K562 (cell line): ENCODE data around the gene SLC9A3. TPM values are rescaled to one million over a fixed set of nuclear protein-coding genes. Genes with fewer than 3 reads are reported as not detected.

Experiments
- BHLHE40 ChIP-seq: IDR thresholded peaks from 2 replicates; pipeline ENCODE4 v1.6.1; 2011; ENCODE audit warnings: low read length, improper control_type of control experiment
- CEBPG ChIP-seq, 3 experiments: fragments of 200-800 bp in 1 of 3; sonication (Bioruptor generic) in 1 of 3; sonication (generic) in 1 of 3; formaldehyde crosslinking in 1 of 3; IDR thresholded peaks in 2 of 3; conservative IDR thresholded peaks in 1 of 3; 2 replicates each; pipeline versions ENCODE4 v1.6.1 to v1.8.0; 2016 to 2022; ENCODE audit warnings: missing compliant biosample characterization in 2 of 3, missing genetic modification characterization in 2 of 3, mild to moderate bottlenecking in 1 of 3, missing genetic modification reagents in 1 of 3
- ETV5 ChIP-seq: sonication (generic); formaldehyde crosslinking; IDR thresholded peaks from 2 replicates; pipeline ENCODE4 v1.4.0; 2020; ENCODE audit warnings: low read depth, mild to moderate bottlenecking, missing genetic modification reagents
- SIX5 ChIP-seq, 2 experiments: IDR thresholded peaks; 2 replicates each; pipeline ENCODE4 v1.6.1; 2011; ENCODE audit warnings: low read length in 2 of 2, borderline replicate concordance in 1 of 2, low read depth in 1 of 2, mild to moderate bottlenecking in 1 of 2, moderate library complexity in 1 of 2; ENCODE audit not compliant: insufficient read depth in 1 of 2
- polyA plus RNA-seq, 8 experiments: library from polyadenylated mRNA; depleted of rRNA in 4 of 8; stranded (reverse) in 5 of 8; unstranded in 3 of 8; fragments of >200 nt; fragmentation: Nextera tagmentation in 2 of 8; fragmentation: Illumina TruSeq in 1 of 8; extraction: Ambion mirVana in 2 of 8; extraction: Trizol in 1 of 8; gene quantifications; 2 replicates each; pipeline versions ENCODE4 v1.2.1 to v1.2.3, GENCODE V29; 2011 to 2014; ENCODE audit warnings: inconsistent platforms in 1 of 8, missing spikeins in 1 of 8
- total RNA-seq, 7 experiments: library from RNA; depleted of rRNA in 6 of 7; stranded (reverse); fragments of >200 nt in 6 of 7; fragmentation: Illumina TruSeq in 2 of 7; extraction: Trizol in 2 of 7; gene quantifications; 2 replicates each; pipeline versions ENCODE4 v1.2.1 to v1.2.3, GENCODE V29; 2011 to 2021; ENCODE audit warnings: low replicate concordance in 1 of 7
- TF ChIP-seq, protein P1 (sequence below): fragments of 450-650 bp; IDR thresholded peaks from 2 replicates; pipeline ENCODE4 v1.6.1; 2016; ENCODE audit warnings: mild to moderate bottlenecking, moderate library complexity
- TF ChIP-seq, protein P2 (sequence below): sonication (generic); formaldehyde crosslinking; IDR thresholded peaks from 2 replicates; pipeline ENCODE4 v1.9.0; 2022; ENCODE audit warnings: mild to moderate bottlenecking, missing genetic modification reagents

Gene SLC9A3
- total and polyA plus RNA-seq, 9 of the 15 experiments (the other 6 are each of a cell fraction or from before 2014, with no cell fraction given) = 1.5 to 5.8 (median 3.7) TPM; not detected in 2

DNA sequence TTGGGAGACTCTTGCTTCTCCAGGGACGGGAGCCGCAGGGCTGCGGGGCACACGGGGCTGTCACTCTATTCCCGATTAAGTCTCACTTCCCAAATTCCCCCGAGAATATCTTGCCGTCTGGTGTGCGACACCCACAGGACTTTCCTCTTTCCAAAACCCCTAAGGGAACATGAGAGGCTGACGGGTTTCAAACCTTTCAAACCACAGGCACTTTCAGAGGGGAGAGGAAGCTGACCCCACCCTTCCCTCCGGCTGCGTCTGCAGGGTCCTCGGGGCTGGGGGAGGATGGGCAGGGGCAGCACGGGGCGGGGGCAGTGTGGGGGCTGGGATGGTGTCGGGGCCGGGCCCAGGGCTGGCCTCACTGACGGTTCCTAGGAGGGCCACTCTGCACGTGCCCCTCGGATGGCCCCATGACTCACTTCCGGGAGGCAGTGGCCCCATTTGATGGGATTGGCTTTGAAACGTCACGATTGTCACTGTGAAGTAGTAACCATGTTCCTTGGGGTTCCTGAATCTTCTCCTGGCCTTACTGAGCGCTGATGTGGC lies 38.2 kb downstream of the SLC9A3 start (continued):
- TF ChIP-seq, protein P1, sequence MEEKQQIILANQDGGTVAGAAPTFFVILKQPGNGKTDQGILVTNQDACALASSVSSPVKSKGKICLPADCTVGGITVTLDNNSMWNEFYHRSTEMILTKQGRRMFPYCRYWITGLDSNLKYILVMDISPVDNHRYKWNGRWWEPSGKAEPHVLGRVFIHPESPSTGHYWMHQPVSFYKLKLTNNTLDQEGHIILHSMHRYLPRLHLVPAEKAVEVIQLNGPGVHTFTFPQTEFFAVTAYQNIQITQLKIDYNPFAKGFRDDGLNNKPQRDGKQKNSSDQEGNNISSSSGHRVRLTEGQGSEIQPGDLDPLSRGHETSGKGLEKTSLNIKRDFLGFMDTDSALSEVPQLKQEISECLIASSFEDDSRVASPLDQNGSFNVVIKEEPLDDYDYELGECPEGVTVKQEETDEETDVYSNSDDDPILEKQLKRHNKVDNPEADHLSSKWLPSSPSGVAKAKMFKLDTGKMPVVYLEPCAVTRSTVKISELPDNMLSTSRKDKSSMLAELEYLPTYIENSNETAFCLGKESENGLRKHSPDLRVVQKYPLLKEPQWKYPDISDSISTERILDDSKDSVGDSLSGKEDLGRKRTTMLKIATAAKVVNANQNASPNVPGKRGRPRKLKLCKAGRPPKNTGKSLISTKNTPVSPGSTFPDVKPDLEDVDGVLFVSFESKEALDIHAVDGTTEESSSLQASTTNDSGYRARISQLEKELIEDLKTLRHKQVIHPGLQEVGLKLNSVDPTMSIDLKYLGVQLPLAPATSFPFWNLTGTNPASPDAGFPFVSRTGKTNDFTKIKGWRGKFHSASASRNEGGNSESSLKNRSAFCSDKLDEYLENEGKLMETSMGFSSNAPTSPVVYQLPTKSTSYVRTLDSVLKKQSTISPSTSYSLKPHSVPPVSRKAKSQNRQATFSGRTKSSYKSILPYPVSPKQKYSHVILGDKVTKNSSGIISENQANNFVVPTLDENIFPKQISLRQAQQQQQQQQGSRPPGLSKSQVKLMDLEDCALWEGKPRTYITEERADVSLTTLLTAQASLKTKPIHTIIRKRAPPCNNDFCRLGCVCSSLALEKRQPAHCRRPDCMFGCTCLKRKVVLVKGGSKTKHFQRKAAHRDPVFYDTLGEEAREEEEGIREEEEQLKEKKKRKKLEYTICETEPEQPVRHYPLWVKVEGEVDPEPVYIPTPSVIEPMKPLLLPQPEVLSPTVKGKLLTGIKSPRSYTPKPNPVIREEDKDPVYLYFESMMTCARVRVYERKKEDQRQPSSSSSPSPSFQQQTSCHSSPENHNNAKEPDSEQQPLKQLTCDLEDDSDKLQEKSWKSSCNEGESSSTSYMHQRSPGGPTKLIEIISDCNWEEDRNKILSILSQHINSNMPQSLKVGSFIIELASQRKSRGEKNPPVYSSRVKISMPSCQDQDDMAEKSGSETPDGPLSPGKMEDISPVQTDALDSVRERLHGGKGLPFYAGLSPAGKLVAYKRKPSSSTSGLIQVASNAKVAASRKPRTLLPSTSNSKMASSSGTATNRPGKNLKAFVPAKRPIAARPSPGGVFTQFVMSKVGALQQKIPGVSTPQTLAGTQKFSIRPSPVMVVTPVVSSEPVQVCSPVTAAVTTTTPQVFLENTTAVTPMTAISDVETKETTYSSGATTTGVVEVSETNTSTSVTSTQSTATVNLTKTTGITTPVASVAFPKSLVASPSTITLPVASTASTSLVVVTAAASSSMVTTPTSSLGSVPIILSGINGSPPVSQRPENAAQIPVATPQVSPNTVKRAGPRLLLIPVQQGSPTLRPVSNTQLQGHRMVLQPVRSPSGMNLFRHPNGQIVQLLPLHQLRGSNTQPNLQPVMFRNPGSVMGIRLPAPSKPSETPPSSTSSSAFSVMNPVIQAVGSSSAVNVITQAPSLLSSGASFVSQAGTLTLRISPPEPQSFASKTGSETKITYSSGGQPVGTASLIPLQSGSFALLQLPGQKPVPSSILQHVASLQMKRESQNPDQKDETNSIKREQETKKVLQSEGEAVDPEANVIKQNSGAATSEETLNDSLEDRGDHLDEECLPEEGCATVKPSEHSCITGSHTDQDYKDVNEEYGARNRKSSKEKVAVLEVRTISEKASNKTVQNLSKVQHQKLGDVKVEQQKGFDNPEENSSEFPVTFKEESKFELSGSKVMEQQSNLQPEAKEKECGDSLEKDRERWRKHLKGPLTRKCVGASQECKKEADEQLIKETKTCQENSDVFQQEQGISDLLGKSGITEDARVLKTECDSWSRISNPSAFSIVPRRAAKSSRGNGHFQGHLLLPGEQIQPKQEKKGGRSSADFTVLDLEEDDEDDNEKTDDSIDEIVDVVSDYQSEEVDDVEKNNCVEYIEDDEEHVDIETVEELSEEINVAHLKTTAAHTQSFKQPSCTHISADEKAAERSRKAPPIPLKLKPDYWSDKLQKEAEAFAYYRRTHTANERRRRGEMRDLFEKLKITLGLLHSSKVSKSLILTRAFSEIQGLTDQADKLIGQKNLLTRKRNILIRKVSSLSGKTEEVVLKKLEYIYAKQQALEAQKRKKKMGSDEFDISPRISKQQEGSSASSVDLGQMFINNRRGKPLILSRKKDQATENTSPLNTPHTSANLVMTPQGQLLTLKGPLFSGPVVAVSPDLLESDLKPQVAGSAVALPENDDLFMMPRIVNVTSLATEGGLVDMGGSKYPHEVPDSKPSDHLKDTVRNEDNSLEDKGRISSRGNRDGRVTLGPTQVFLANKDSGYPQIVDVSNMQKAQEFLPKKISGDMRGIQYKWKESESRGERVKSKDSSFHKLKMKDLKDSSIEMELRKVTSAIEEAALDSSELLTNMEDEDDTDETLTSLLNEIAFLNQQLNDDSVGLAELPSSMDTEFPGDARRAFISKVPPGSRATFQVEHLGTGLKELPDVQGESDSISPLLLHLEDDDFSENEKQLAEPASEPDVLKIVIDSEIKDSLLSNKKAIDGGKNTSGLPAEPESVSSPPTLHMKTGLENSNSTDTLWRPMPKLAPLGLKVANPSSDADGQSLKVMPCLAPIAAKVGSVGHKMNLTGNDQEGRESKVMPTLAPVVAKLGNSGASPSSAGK = peak; percentile 53
- TF ChIP-seq SIX5 (IDR thresholded peaks at IDR 0.05; ENCODE audit: borderline replicate concordance in 1 of 2, insufficient read depth in 1 of 2, low read depth in 1 of 2, low read length in 2 of 2) (no peak), ETV5 (CRISPR knock-in tag) (0 out of 2 replicates have a peak, but pooled peaks have one; percentile 19), BHLHE40 (peak; percentile 91), CEBPG (CRISPR knock-in tag; IDR thresholded peaks at IDR 0.05) (no peak), CEBPG (tag; conservative IDR thresholded peaks at IDR 0.05 in 1 of 2, IDR thresholded peaks at IDR 0.05 in 1 of 2) (no peak)
- TF ChIP-seq, protein P2, sequence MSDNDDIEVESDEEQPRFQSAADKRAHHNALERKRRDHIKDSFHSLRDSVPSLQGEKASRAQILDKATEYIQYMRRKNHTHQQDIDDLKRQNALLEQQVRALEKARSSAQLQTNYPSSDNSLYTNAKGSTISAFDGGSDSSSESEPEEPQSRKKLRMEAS (CRISPR knock-in tag) = 0 out of 2 replicates have a peak, but pooled peaks have one; percentile 33
